Esophagus (tissue), 2 donors: ENCODE data around the gene GALNT13. TPM values are rescaled to one million over a fixed set of nuclear protein-coding genes. Genes with fewer than 3 reads are reported as not detected.

Experiments used
- H3K27ac ChIP-seq, 2 donors: one replicate each; pipeline ENCODE4 v1.5.1; 2013; ENCODE audit warnings: low read depth in 2 of 2, mild to moderate bottlenecking in 2 of 2, inconsistent platforms in 1 of 2, low read length in 1 of 2, moderate library complexity in 1 of 2
- H3K27me3 ChIP-seq, 2 donors: one replicate each; pipeline ENCODE4 v1.6.1; 2013; ENCODE audit warnings: low read length in 2 of 2, control low read depth in 1 of 2, mild to moderate bottlenecking in 1 of 2; ENCODE audit not compliant: insufficient read depth in 2 of 2, control insufficient read depth in 1 of 2
- H3K36me3 ChIP-seq, 2 donors: one replicate each; pipeline ENCODE4 v1.6.1; 2013; ENCODE audit warnings: low read length in 1 of 2; ENCODE audit not compliant: control insufficient read depth in 2 of 2, insufficient read depth in 2 of 2
- H3K4me1 ChIP-seq, 2 donors: one replicate each; pipeline ENCODE4 v1.6.1; 2013; ENCODE audit warnings: low read length in 1 of 2; ENCODE audit not compliant: control insufficient read depth in 2 of 2, insufficient read depth in 2 of 2
- H3K4me3 ChIP-seq, 2 donors: one replicate each; pipeline ENCODE4 v1.5.1; 2013; ENCODE audit warnings: low read length in 2 of 2, mild to moderate bottlenecking in 2 of 2, low read depth in 1 of 2, moderate library complexity in 1 of 2
- H3K9me3 ChIP-seq, 2 donors: one replicate each; pipeline ENCODE4 v1.6.1; 2013; ENCODE audit warnings: mild to moderate bottlenecking in 2 of 2, low read depth in 1 of 2, low read length in 1 of 2, moderate library complexity in 1 of 2; ENCODE audit not compliant: control insufficient read depth in 2 of 2, insufficient read depth in 1 of 2
- WGBS, 2 donors: extraction: QIAGEN DNeasy Blood & Tissue Kit; methylation state at CpG; one replicate each; pipeline ENCODE4 v1.1.7; 2013; 5-methylcytosine and 5-hydroxymethylcytosine counted together
- polyA plus RNA-seq, 2 donors: library from polyadenylated mRNA; stranded (reverse); fragments of 200-250 nt; gene quantifications; one replicate each; pipeline ENCODE4 v1.2.3, GENCODE V29; 2013
- donor health status: healthy with polysubstance abuse.
- donor health status: Bipolar disorder and iron deficiency.

The GALNT13 gene
- polyA plus RNA-seq, 2 donors: 0.02 TPM; not detected in 1

DNA sequence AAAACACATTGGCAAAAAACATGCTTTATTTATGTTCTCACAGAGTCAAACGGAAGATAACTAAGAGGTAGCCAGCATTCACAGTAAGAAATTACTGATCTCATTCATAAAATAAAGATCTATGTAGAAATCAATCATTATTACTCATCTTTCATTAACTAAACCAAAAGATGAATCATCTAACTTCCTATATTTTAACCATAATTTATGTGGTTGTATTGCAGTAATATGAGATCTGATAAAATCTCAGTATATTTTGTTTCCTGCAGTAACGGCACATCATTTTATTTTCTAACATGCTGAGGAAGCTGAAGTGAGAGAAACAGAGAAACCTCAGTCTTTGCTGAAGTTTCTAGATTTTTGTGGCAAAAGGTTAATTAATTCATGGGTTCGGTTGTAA is 375.8 kb downstream of the GALNT13 start:
- no peaks in the 10 kb centered on the region for H3K27me3 ChIP-seq
- no peak overlapping the region for H3K4me3 ChIP-seq
- H3K36me3 ChIP-seq: no peaks in the 10 kb centered on the region
- no peaks in the 10 kb centered on the region for H3K9me3 ChIP-seq
- H3K4me1 ChIP-seq: no peaks in the 10 kb centered on the region
- H3K27ac ChIP-seq: no peak overlapping the region
- 62 to 65% methylated on average over 3 of the region's 3 CpGs for WGBS, 2 donors

DNA sequence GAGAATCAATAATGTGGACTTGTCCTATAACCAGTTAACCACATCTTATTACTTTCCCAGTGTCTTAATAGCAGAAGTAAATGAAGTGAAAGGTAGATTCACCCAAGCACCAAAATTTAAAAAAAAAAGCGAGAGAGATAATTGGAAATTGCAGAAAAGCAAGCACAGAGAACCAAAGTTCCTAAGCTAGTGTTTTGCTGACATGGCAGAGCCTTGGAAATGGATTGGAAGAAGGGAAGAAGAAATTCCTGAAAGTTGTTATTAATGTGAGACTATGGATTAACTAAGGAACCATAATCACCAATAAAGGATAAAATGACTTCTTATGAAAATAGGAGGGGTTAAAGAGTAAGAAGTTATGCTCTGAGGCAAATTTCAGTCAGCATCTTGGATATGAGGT is 384.4 kb downstream of the GALNT13 start:
- H3K4me3 ChIP-seq: no peak overlapping the region
- WGBS, 2 donors: 74 to 85% methylated on average over 1 of the region's 1 CpG
- H3K27me3 ChIP-seq: no peaks in the 10 kb centered on the region
- H3K4me1 ChIP-seq: no peaks in the 10 kb centered on the region
- H3K36me3 ChIP-seq: no peaks in the 10 kb centered on the region
- no peak overlapping the region for H3K27ac ChIP-seq
- no peaks in the 10 kb centered on the region for H3K9me3 ChIP-seq

DNA sequence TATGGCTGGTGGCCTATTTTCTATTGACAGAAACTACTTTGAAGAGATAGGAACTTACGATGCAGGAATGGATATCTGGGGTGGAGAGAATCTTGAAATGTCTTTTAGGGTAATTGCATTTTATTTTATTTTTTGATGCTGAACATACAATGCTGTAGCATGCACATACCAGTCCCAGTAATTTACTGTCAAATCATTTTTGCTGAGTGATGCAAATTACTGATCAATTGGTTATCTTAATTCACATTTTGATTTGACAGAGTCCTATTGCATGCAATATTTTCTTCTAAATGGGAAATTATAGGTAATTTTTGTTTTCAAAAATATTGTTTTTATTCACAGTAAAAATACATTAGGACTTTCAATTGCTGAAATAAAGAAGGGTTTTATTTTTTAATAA is 387.3 kb downstream of the GALNT13 start:
- Histone ChIP-seq H3K27ac (no peak overlapping the region), H3K4me1 (no peaks in the 10 kb centered on the region), H3K36me3 (no peaks in the 10 kb centered on the region), H3K27me3 (no peaks in the 10 kb centered on the region), H3K4me3 (no peak overlapping the region), H3K9me3 (no peaks in the 10 kb centered on the region)
- 86 to 90% methylated on average over 1 of the region's 1 CpG for WGBS, 2 donors

DNA sequence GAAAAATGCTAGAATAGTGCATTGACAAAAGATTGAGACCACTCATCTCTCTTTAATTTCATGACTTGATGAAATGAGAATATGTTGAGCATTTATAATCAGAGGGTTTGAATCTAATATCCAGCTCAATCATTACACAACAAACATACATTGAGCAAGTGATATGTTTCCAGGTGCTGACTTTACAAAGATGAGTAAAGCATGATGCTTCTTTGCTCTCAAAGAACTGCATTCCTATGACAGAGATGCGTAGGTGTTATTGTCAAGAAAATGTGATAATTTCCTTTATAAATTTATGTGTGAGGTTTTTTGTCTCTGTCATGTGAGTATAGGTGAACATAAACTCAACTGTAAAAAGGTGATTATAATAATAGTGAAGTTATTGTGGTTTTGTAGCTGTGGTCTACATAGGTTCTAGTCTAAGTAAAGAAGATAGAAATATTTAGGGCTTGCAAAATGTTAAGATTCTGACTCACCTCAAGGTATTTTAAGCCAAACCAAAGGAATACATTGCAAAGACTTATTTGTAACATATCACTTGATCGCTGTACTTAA is 389.8 kb downstream of the GALNT13 start:
- no peaks in the 10 kb centered on the region for H3K36me3 ChIP-seq
- no peak overlapping the region for H3K27ac ChIP-seq
- no peaks in the 10 kb centered on the region for H3K4me1 ChIP-seq
- no peak overlapping the region for H3K4me3 ChIP-seq
- 88 to 95% methylated on average over 2 of the region's 2 CpGs for WGBS, 2 donors
- no peaks in the 10 kb centered on the region for H3K9me3 ChIP-seq
- H3K27me3 ChIP-seq: no peaks in the 10 kb centered on the region

DNA sequence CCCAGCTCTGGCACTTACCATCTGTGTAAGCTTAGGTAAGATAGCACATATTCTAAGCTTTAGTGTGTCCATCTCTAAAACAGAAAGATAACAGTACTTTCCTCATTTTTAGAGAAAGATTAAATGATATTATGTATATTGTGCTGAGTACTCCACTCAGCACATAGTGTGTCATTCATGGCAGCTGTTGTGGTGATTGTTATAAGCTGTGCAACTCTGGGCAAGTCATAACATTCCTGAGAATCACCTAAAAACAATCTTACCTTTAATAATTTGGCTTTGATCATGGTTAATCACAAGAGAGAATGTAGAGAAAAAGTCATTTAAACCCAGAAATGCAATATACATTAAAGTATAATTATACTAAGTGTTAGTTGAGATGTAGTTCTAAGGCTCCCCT is 391.5 kb downstream of the GALNT13 start:
- no peak overlapping the region for H3K27ac ChIP-seq
- H3K9me3 ChIP-seq: no peaks in the 10 kb centered on the region
- no peaks in the 10 kb centered on the region for H3K4me1 ChIP-seq
- no peak overlapping the region for H3K4me3 ChIP-seq
- H3K27me3 ChIP-seq: no peaks in the 10 kb centered on the region
- H3K36me3 ChIP-seq: no peaks in the 10 kb centered on the region

DNA sequence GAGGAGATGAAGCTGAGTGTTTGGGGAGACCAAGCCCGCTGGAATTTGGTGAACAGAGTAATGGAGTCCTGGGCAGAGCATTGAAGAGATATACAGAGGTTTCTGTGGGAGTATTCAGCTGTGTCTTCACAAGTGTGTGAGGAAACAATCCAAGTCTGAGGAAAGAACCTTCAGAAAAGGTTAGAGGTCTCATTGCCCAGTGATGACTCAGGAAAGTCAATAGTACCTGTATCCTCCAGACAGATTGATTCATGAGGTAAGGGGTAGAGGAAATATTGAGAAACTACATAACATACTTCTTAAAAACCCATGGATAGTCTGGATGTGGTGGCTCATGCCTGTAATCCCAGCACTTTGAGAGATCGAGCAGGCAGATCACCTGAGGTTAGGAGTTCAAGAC is 392.3 kb downstream of the GALNT13 start:
- no peaks in the 10 kb centered on the region for H3K27me3 ChIP-seq
- H3K4me3 ChIP-seq: no peak overlapping the region
- H3K9me3 ChIP-seq: no peaks in the 10 kb centered on the region
- H3K27ac ChIP-seq: no peak overlapping the region
- whole genome bisulfite sequencing, 2 donors: 48 to 61% methylated on average over 2 of the region's 2 CpGs
- H3K4me1 ChIP-seq: no peaks in the 10 kb centered on the region
- H3K36me3 ChIP-seq: no peaks in the 10 kb centered on the region

DNA sequence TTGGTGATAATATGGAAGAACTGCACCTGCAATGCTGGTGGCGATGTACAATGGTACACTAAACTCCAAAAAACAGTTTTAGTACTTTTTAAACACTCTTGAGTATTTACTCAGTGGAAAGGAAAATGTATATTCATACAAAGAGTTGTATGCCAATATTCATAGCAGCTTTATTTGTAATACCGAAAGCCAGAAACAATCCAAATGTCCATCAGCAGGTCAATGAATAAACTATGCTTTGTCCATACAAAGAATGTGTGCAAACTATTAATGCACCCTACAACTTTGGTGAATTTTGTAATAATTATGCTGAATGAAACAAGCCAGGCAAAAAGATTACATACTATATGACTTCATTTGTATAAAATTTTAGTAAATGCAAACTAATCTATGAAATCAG is 396.3 kb downstream of the GALNT13 start:
- no peaks in the 10 kb centered on the region for H3K27me3 ChIP-seq
- H3K9me3 ChIP-seq: no peaks in the 10 kb centered on the region
- no peak overlapping the region for H3K27ac ChIP-seq
- H3K4me1 ChIP-seq: no peaks in the 10 kb centered on the region
- H3K4me3 ChIP-seq: no peak overlapping the region
- no peaks in the 10 kb centered on the region for H3K36me3 ChIP-seq
- 68 to 75% methylated on average over 2 of the region's 2 CpGs for WGBS, 2 donors

DNA sequence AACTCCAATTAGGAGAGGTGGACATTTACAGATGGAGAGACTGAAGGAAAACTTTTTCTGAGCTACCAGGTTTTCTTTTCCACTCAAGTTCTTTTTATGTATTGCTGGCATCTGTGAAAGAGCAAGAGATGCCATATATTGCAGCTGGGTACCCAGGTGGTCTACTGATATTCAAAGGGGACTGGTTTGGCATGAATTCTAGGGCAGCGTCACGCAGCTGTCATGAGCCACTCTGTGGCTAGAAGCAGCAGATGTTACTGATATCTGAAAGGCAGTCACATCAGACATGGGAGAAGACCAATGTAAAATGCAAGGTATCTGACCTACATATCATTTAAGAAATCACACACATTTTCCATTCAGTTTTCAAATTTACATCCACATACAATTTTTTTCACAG is 408.8 kb downstream of the GALNT13 start:
- H3K4me3 ChIP-seq: no peak overlapping the region
- H3K9me3 ChIP-seq: peaks cover 0 to 2% of the 10 kb centered on the region in 2 donors
- H3K27ac ChIP-seq: no peak overlapping the region
- H3K4me1 ChIP-seq: no peaks in the 10 kb centered on the region
- no peaks in the 10 kb centered on the region for H3K27me3 ChIP-seq
- no peaks in the 10 kb centered on the region for H3K36me3 ChIP-seq
- 79 to 84% methylated on average over 2 of the region's 2 CpGs for WGBS, 2 donors

DNA sequence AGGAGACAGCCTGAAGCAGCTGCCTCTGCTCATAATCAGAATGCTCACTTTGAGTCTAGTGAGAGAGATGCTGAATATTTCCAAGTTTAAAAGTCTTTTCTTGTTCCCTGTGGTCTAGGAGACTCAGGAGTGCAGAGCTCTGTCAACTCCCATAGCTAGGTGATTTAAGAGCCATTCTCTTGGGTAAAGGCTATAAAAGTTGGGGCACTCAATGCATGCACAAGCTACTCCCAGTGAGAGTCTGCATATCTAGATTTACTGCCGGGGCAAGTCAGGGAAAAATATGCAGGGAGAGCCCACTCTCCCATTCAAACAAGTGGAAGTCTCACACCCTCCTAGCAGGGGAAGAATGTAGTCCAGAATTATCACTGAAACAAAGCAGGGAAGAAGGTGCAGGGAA is 418.1 kb downstream of the GALNT13 start:
- no peaks in the 10 kb centered on the region for H3K36me3 ChIP-seq
- no peak overlapping the region for H3K4me3 ChIP-seq
- H3K4me1 ChIP-seq: no peaks in the 10 kb centered on the region
- H3K27me3 ChIP-seq: no peaks in the 10 kb centered on the region
- no peak overlapping the region for H3K27ac ChIP-seq
- peaks cover 8 to 13% of the 10 kb centered on the region in 2 donors for H3K9me3 ChIP-seq
- 76 to 83% methylated on average over 1 of the region's 1 CpG for WGBS, 2 donors

DNA sequence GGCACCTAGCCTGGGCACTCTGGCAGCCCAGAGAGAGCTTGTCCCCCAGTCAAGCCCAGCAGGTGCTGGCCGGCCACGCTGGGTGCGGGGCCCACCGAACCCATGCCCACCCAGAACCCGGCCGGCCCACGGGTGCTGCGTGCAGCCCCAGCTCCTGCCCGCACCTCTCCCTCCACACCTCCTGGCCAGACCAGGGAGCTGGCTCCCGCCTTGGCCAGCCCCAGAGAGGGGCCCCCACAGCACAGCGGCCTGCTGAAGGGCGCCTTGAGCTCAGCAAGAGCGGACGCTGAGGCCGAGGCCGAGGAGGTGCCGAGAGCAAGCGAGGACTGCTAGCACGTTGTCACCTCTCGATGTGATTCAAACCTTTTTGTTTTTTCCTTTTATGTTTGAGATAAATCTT is 419.8 kb downstream of the GALNT13 start:
- Histone ChIP-seq H3K4me3 (no peak overlapping the region), H3K36me3 (no peaks in the 10 kb centered on the region), H3K4me1 (no peaks in the 10 kb centered on the region), H3K27ac (no peak overlapping the region), H3K27me3 (no peaks in the 10 kb centered on the region), H3K9me3 (peaks cover 10 to 12% of the 10 kb centered on the region in 2 donors)
- 92 to 95% methylated on average over 18 to 20 of the region's 20 CpGs for WGBS, 2 donors
